Keratinocyte (primary cell): Measurements from ENCODE around the gene ZPBP. TPM values are rescaled to one million over a fixed set of nuclear protein-coding genes. Genes with fewer than 3 reads are reported as not detected.

Source experiments
- DNase-seq: peaks from one replicate; pipeline ENCODE4 v3.0.0-alpha.2; 2011; ENCODE audit warnings: low read depth, missing footprints, low spot score
- FAIRE-seq: peaks from 2 replicates; lab custom pipeline; 2011; peaks lifted over from hg19 to GRCh38; lab: Jason Lieb, UNC
- H2AFZ ChIP-seq: 2 replicates; pipeline ENCODE4 v1.6.0; 2012; ENCODE audit warnings: low read length, control low read depth, inconsistent platforms; ENCODE audit not compliant: control insufficient read depth
- H3K27ac ChIP-seq: 2 replicates; pipeline ENCODE4 v1.5.1; 2011; ENCODE audit warnings: low read length; ENCODE audit not compliant: control insufficient read depth, insufficient read depth
- H3K27me3 ChIP-seq: 3 replicates; pipeline ENCODE4 v1.6.0; 2011; ENCODE audit warnings: low read length; ENCODE audit not compliant: control insufficient read depth, insufficient read depth; ENCODE audit errors: extremely low read depth
- H3K36me3 ChIP-seq, 2 experiments: 2 replicates in 1 of 2; 3 replicates in 1 of 2; pipeline ENCODE4 v1.5.1; 2011; ENCODE audit warnings: low read length in 2 of 2, mild to moderate bottlenecking in 1 of 2; ENCODE audit not compliant: control insufficient read depth in 2 of 2, insufficient read depth in 2 of 2; ENCODE audit errors: extremely low read depth in 1 of 2
- H3K4me1 ChIP-seq: 3 replicates; pipeline ENCODE4 v1.5.1; 2011; ENCODE audit warnings: low read length; ENCODE audit not compliant: control insufficient read depth, insufficient read depth; ENCODE audit errors: extremely low read depth
- H3K4me2 ChIP-seq: 3 replicates; pipeline ENCODE4 v1.6.0; 2011; ENCODE audit warnings: low read depth, low read length; ENCODE audit not compliant: control insufficient read depth, insufficient read depth; ENCODE audit errors: extremely low read depth
- H3K4me3 ChIP-seq, 3 experiments: fragments of 200-600 bp in 1 of 3; sonication (generic) in 1 of 3; 2 replicates in 2 of 3; 3 replicates in 1 of 3; pipeline ENCODE4 v1.5.1; 2011 to 2016; ENCODE audit warnings: low read length in 3 of 3, mild to moderate bottlenecking in 3 of 3, control low read depth in 2 of 3, inconsistent platforms in 1 of 3, low read depth in 1 of 3, mixed read lengths in 1 of 3, mixed run types in 1 of 3, moderate library complexity in 1 of 3; ENCODE audit not compliant: control insufficient read depth in 2 of 3, insufficient read depth in 2 of 3; ENCODE audit errors: extremely low read depth in 1 of 3
- H3K79me2 ChIP-seq: 2 replicates; pipeline ENCODE4 v1.6.0; 2012; ENCODE audit warnings: low read length; ENCODE audit not compliant: control insufficient read depth, insufficient read depth
- H3K9ac ChIP-seq: 3 replicates; pipeline ENCODE4 v1.6.0; 2011; ENCODE audit warnings: low read length; ENCODE audit not compliant: control insufficient read depth, insufficient read depth; ENCODE audit errors: extremely low read depth
- H3K9me1 ChIP-seq: 3 replicates; pipeline ENCODE4 v1.6.0; 2011; ENCODE audit warnings: low read length; ENCODE audit not compliant: control insufficient read depth, insufficient read depth; ENCODE audit errors: extremely low read depth
- H3K9me3 ChIP-seq: 2 replicates; pipeline ENCODE4 v1.5.1; 2012; ENCODE audit warnings: low read depth, low read length; ENCODE audit not compliant: control insufficient read depth
- H4K20me1 ChIP-seq: 3 replicates; pipeline ENCODE4 v1.6.0; 2011; ENCODE audit warnings: low read length; ENCODE audit not compliant: control insufficient read depth, insufficient read depth; ENCODE audit errors: extremely low read depth
- EZH2 ChIP-seq: IDR thresholded peaks from one replicate; pipeline ENCODE4 v1.6.1; 2012; ENCODE audit warnings: inconsistent platforms, mild to moderate bottlenecking, low read length, moderate library complexity
- dilution Hi-C: fragments of 300-500 bp; cut with MboI; formaldehyde crosslinking; loops from one replicate; pipeline ENCODE4 v1.7.0; 2020; ENCODE audit warnings: low sequenced_read_pairs; ENCODE audit not compliant: extremely low pct_ligation_motif_present
- polyA plus RNA-seq, 5 experiments: library from polyadenylated mRNA; depleted of rRNA in 3 of 5; stranded (reverse) in 3 of 5; stranded (forward) in 1 of 5; unstranded in 1 of 5; fragments of >200 nt; gene quantifications; 1 replicate in 1 of 5; 2 replicates in 3 of 5; 3 replicates in 1 of 5; pipeline versions ENCODE4 v1.2.1 to v1.2.3, GENCODE V29; 2011 to 2012; ENCODE audit warnings: missing spikeins in 2 of 5, low read depth in 1 of 5, low replicate concordance in 1 of 5
- TF ChIP-seq, protein P1 (sequence below), 3 experiments: IDR thresholded peaks in 1 of 3; conservative IDR thresholded peaks in 1 of 3; optimal IDR thresholded peaks in 1 of 3; 2 replicates in 2 of 3; 3 replicates in 1 of 3; pipeline versions ENCODE3 to v1.5.1; 2011; ENCODE audit warnings: low read length in 3 of 3, mild to moderate bottlenecking in 3 of 3, moderate library complexity in 2 of 3, control low read depth in 1 of 3, inconsistent platforms in 1 of 3; ENCODE audit not compliant: insufficient read depth in 2 of 3; ENCODE audit errors: extremely low read depth in 1 of 3

ZPBP gene
- polyA plus RNA-seq, 1 donor (not counting 4 experiments of a cell fraction or from before 2014, with no cell fraction given): not detected

DNA sequence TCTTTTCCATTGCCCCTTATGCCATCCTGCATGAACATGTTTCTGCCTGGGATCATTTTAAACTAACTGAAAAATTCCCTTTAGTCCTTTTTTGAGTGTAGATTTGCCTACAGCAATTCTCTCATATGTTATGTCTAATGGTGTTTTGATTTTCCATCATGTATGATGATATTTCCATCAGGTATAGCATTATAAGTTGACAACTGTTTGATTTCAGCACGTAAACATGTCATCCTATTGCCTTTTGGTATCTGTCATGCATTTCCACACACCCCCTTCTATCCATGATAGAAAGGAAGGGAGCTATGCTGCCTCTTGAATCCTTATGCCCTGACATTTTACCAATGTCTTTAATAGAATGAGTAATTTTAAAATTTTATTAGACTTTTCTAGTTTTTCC lies 116.8 kb downstream of the ZPBP start:
- Histone ChIP-seq H3K9me1 (no peaks in the 10 kb centered on the region), H3K27ac (no peak overlapping the region), H4K20me1 (no peaks in the 10 kb centered on the region), H3K27me3 (no peaks in the 10 kb centered on the region), H3K79me2 (no peaks in the 10 kb centered on the region), H3K4me2 (no peak overlapping the region), H3K9me3 (no peaks in the 10 kb centered on the region), H2AFZ (no peak overlapping the region), H3K9ac (no peak overlapping the region), H3K4me1 (no peaks in the 10 kb centered on the region), H3K36me3 (no peaks in the 10 kb centered on the region), H3K4me3 (no peak overlapping the region)
- dilution Hi-C loops: no loop called here
- no peak for TF ChIP-seq EZH2
- TF ChIP-seq, protein P1, sequence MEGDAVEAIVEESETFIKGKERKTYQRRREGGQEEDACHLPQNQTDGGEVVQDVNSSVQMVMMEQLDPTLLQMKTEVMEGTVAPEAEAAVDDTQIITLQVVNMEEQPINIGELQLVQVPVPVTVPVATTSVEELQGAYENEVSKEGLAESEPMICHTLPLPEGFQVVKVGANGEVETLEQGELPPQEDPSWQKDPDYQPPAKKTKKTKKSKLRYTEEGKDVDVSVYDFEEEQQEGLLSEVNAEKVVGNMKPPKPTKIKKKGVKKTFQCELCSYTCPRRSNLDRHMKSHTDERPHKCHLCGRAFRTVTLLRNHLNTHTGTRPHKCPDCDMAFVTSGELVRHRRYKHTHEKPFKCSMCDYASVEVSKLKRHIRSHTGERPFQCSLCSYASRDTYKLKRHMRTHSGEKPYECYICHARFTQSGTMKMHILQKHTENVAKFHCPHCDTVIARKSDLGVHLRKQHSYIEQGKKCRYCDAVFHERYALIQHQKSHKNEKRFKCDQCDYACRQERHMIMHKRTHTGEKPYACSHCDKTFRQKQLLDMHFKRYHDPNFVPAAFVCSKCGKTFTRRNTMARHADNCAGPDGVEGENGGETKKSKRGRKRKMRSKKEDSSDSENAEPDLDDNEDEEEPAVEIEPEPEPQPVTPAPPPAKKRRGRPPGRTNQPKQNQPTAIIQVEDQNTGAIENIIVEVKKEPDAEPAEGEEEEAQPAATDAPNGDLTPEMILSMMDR (optimal IDR thresholded peaks at IDR 0.05 in 1 of 3, IDR thresholded peaks at IDR 0.05 in 1 of 3, conservative IDR thresholded peaks at IDR 0.05 in 1 of 3; ENCODE audit: extremely low read depth in 1 of 3, insufficient read depth in 2 of 3, low read length in 3 of 3): no peak
- FAIRE-seq: no peak
- DNase-seq: no peak

DNA sequence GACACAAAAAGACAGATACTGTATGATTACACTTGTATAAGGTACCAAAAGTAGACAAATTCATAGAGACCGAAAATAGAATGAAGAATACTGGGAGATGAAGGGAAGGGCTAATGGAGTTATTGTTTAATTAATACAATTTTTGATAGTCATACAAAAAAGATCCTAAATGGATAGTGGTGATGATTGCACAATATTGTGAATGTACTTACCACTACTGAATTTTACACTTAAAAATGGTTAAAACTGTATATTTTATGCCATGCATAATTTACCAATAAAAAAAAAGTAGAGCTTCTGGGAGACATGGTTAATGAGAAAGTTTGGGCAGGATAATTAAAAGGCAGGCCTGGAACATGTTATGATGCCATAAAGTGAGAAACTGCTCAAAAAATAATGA lies 119.0 kb downstream of the ZPBP start:
- Histone ChIP-seq H3K36me3 (no peaks in the 10 kb centered on the region), H3K9ac (no peak overlapping the region), H3K79me2 (no peaks in the 10 kb centered on the region), H3K9me3 (no peaks in the 10 kb centered on the region), H3K27me3 (no peaks in the 10 kb centered on the region), H3K9me1 (no peaks in the 10 kb centered on the region), H3K27ac (no peak overlapping the region), H3K4me2 (no peak overlapping the region), H4K20me1 (no peaks in the 10 kb centered on the region), H3K4me3 (no peak overlapping the region), H3K4me1 (no peaks in the 10 kb centered on the region), H2AFZ (no peak overlapping the region)
- FAIRE-seq (no peak), DNase-seq (no peak)
- dilution Hi-C loops: no loop called here
- TF ChIP-seq EZH2: no peak
- TF ChIP-seq, protein P1 (optimal IDR thresholded peaks at IDR 0.05 in 1 of 3, IDR thresholded peaks at IDR 0.05 in 1 of 3, conservative IDR thresholded peaks at IDR 0.05 in 1 of 3; ENCODE audit: extremely low read depth in 1 of 3, insufficient read depth in 2 of 3, low read length in 3 of 3): no peak
